H54 (cell line): Measurements from ENCODE around the gene MAST1.
"Not testable (repeated sequence)": the region's sequence is repeated elsewhere in the genome, so short reads cannot be mapped to it uniquely, and the experiment has no call there.

Source experiments
- DNase-seq: peaks from one replicate; pipeline ENCODE4 v3.0.0; 2011; ENCODE audit warnings: low spot score, mixed read lengths; ENCODE audit not compliant: insufficient read length
- FAIRE-seq: peaks from 3 replicates; lab custom pipeline; 2011; peaks lifted over from hg19 to GRCh38; lab: Jason Lieb, UNC
- POLR2A ChIP-seq: IDR thresholded peaks from 2 replicates; pipeline ENCODE4 v1.6.1; 2011; ENCODE audit warnings: low read depth, mild to moderate bottlenecking, low read length

MAST1 gene

GRCh38 chr19:12794971-12795381 lies 43.3 kb upstream of the MAST1 start:
- no peak for TF ChIP-seq POLR2A
- no peak for DNase-seq
- FAIRE-seq: no peak

GRCh38 chr19:12796146-12797071 lies 41.9 kb upstream of the MAST1 start:
- FAIRE-seq (peak; percentile 38), DNase-seq (no peak)
- TF ChIP-seq POLR2A: no peak

- TF ChIP-seq POLR2A: no peak
- FAIRE-seq: no peak
Measured at GRCh38 chr19:12797141-12797587, 41.2 kb upstream of the MAST1 start.

DNA sequence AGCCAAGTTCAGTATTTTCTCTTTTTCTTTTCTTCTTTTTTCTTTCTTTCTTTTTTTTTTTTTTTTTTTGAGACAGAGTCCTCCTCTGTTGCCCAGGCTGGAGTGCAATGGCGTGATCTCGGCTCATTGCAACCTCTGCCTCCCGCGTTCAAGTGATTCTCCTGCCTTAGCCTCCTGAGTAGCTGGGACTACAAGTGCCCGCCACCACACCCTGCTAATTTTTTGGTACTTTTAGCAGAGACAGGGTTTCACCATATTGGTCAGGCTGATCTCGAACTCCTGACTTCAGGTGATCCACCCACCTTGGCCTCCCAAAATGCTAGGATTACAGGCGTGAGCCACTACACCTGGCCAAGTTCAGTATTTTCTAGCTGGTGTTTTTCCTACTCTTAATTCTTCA lies 40.7 kb upstream of the MAST1 start:
- not testable (repeated sequence) for FAIRE-seq, DNase-seq

More at GRCh38 chr19:12797141-12797587, 41.2 kb upstream of the MAST1 start:
- no peak for DNase-seq

GRCh38 chr19:12799742-12800465 lies 38.4 kb upstream of the MAST1 start:
- TF ChIP-seq POLR2A: no peak
- no peak for DNase-seq
- no peak for FAIRE-seq

DNA sequence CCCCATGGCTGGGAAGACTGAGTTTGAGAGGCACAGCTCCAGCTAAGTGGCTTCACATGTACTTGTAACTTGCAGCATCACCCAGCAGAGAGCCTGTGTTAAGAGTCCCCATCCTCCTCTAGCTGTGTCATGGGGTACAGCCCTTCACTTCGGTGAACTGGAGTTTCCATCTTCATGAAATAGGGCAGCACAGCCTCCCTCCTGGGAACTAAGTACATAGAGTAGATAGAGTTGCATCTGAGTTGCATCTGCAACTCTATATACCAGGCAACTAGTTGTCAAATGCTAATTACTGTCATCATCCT lies 37.9 kb upstream of the MAST1 start:
- no peak for TF ChIP-seq POLR2A
- DNase-seq (no peak), FAIRE-seq (no peak)

- FAIRE-seq (no peak), DNase-seq (no peak)
- no peak for TF ChIP-seq POLR2A
Measured at GRCh38 chr19:12800923-12801465, 37.3 kb upstream of the MAST1 start.

DNA sequence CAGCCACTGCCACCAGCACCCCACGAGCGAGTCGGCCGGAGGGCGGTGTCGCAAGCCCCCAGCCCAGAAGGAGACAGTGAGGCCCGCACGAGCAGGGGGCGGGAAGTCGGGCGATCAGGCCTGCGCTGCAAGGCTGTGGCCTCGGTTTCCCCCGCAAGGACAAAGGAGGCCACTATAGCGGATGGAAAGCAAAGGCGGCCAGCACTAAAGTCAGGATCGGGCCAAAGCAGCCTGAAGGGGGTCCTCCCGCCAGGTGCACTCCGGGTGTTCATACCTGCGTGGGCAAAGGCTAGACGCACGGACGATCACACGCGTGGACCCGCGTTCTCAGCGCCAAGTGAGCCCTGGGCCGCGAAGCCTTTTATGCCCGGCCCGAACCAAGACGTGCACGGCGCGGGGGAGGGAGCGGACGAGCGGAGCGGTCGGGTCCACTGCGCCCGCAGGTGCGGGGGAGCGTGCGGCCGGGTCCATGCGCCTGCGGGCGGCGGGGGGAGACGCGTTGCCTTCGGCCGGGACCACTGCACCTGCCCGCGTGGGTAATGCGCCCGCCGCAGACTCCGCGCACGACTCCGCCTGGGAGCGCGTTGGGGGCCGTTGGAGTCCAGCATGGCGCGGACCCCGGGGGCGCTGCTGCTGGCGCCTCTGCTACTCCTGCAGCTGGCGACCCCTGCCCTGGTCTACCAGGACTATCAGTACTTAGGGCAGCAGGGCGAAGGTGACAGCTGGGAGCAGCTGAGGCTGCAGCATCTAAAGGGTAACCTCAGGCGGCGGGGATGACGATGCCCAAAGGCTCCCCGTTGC lies 36.6 kb upstream of the MAST1 start, which contains the start of the genes PRDX2 and THSD8:
TSS of gene PRDX2 (minus strand) at position 335 of the 801 bp plus-strand sequence. CDS start 539 bp downstream, outside the sequence.
TSS of gene THSD8 (plus strand) at position 604 of the 801 bp plus-strand sequence. CDS start at position 607, 3 bp downstream.
- FAIRE-seq: no peak
- no peak for DNase-seq
- peak; percentile 47 for TF ChIP-seq POLR2A

GRCh38 chr19:12802267-12803106 lies 35.8 kb upstream of the MAST1 start:
- no peak for TF ChIP-seq POLR2A
- FAIRE-seq (no peak), DNase-seq (no peak)

- no peak for FAIRE-seq
- no peak for DNase-seq
- no peak for TF ChIP-seq POLR2A
Measured at GRCh38 chr19:12804051-12804450, 34.3 kb upstream of the MAST1 start.

DNA sequence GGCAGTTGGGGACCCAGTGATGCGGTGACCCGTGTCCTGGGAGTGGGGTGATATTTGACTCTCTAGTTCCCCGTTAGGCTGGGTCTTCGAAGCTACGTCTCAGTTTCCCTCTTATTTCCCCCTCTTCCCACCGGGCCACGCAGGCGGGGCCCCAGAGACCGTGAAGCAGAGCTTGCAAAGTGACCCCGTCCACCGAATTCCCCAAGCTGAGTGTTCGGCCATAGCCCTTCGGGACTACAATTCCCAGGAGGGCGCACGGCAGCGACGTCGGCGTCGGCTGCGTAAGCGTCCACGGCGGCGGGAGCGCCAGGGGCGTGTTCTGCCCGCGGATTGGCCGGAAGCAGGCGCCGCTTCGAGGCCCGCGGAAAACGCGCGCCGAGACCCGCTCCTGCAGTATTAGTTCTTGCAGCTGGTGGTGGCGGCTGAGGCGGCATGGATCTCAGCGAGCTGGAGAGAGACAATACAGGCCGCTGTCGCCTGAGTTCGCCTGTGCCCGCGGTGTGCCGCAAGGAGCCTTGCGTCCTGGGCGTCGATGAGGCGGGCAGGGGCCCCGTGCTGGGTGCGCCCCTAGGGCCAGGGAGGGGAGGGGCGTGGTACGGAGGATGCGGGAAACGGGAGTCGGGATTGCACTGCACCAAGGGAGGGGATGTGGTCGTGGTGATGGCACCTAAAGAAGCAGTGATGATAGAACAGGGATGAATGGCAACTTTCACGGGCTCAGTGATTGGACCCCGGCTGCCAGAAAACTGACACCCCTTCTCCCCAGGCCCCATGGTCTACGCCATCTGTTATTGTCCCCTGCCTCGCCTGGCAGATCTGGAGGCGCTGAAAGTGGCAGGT lies 31.9 kb upstream of the MAST1 start, which contains the start of gene RNASEH2A:
TSS of gene RNASEH2A (plus strand) at position 343 of the 840 bp plus-strand sequence. CDS start at position 433, 90 bp downstream.
- peak; percentile 55 for FAIRE-seq
- peak; percentile 95 for DNase-seq
- peak; percentile 78 for TF ChIP-seq POLR2A

- no peak for FAIRE-seq
- DNase-seq: no peak
- TF ChIP-seq POLR2A: no peak
Measured at GRCh38 chr19:12815088-12815487, 23.2 kb upstream of the MAST1 start.

GRCh38 chr19:12817188-12817587 lies 21.1 kb upstream of the MAST1 start:
- not testable (repeated sequence) for DNase-seq, FAIRE-seq

DNA sequence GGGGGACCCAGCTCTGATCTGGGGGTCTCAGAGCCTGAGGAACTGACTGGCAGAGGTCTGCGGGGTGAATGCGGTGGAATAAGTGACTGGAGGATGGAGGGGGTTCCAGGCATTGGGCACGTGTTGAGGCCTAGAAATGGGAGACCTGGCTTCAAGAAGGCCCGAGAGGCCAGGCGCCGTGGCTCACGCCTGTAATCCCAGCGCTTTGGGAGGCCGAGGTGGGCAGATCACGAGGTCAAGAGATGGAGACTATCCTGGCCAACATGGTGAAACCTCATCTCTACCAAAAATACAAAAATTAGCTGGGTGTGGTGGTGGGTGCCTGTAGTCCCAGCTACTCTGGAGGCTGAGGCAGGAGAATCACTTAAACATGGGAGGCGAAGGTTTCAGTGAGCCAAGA lies 20.5 kb upstream of the MAST1 start:
- not testable (repeated sequence) for FAIRE-seq, DNase-seq
